SJSA1 (cell line): ENCODE results near the gene PROSER3. TPM values are rescaled to one million over a fixed set of nuclear protein-coding genes. Genes with fewer than 3 reads are reported as not detected.
"Not testable (repeated sequence)": the region's sequence is repeated elsewhere in the genome, so short reads cannot be mapped to it uniquely, and the experiment has no call there.

ENCODE experiments used
- DNase-seq, 2 experiments: peaks; one replicate each; pipeline ENCODE4 v3.0.0-alpha.2; 2015 to 2020; ENCODE audit warnings: low spot score in 2 of 2, low read depth in 1 of 2
- H3K27ac ChIP-seq: fragments of 250-450 bp; sonication (Bioruptor Pico); 2 replicates; pipeline ENCODE4 v1.5.1; 2020; ENCODE audit warnings: mild to moderate bottlenecking, moderate library complexity
- H3K27me3 ChIP-seq: fragments of 250-450 bp; sonication (Bioruptor Pico); replicated peaks from 2 replicates; pipeline ENCODE4 v1.5.1; 2020; ENCODE audit warnings: mild to moderate bottlenecking, moderate library complexity
- H3K36me3 ChIP-seq: fragments of 250-450 bp; sonication (Bioruptor Pico); 2 replicates; pipeline ENCODE4 v1.5.1; 2020; ENCODE audit warnings: mild to moderate bottlenecking
- H3K4me1 ChIP-seq: fragments of 250-450 bp; sonication (Bioruptor Pico); replicated peaks from 2 replicates; pipeline ENCODE4 v1.6.1; 2021; ENCODE audit warnings: mild to moderate bottlenecking
- H3K4me3 ChIP-seq: fragments of 250-450 bp; sonication (Bioruptor Pico); 2 replicates; pipeline ENCODE4 v1.5.1; 2020; ENCODE audit warnings: mild to moderate bottlenecking
- H3K9me3 ChIP-seq: fragments of 250-450 bp; sonication (Bioruptor Pico); replicated peaks from 2 replicates; pipeline ENCODE4 v1.5.1; 2020; ENCODE audit warnings: mild to moderate bottlenecking
- total RNA-seq: library from RNA; depleted of rRNA; stranded (reverse); fragments of >200 nt; shearing (Covaris generic); gene quantifications from 2 replicates; pipeline ENCODE4 v1.2.3, GENCODE V29; 2014

The PROSER3 gene
- total RNA-seq, 1 experiment from 2014 or later, result 8.8 TPM

- Histone ChIP-seq H3K9me3 (no peaks in the 10 kb centered on the region), H3K4me3 (no peak overlapping the region), H3K27me3 (no peaks in the 10 kb centered on the region), H3K36me3 (peaks cover 31% of the 10 kb centered on the region), H3K27ac (no peak overlapping the region), H3K4me1 (peaks cover 16% of the 10 kb centered on the region)
- no peak for DNase-seq
Measured at GRCh38 chr19:35759697-35760096, 1.7 kb downstream of the PROSER3 start.

- H3K4me3 ChIP-seq, result no peak overlapping the region
- DNase-seq, result no peak
- H3K36me3 ChIP-seq, result peaks cover 42% of the 10 kb centered on the region
- H3K27ac ChIP-seq, result no peak overlapping the region
- no peaks in the 10 kb centered on the region for H3K9me3 ChIP-seq
- H3K27me3 ChIP-seq, result no peaks in the 10 kb centered on the region
- H3K4me1 ChIP-seq, result peaks cover 16% of the 10 kb centered on the region
Measured at GRCh38 chr19:35760711-35761349, 2.9 kb downstream of the PROSER3 start.

GRCh38 chr19:35764432-35765315, 6.7 kb downstream of the PROSER3 start:
- no peak for DNase-seq
- H3K27ac ChIP-seq, result no peak overlapping the region
- no peak overlapping the region for H3K4me3 ChIP-seq
- no peaks in the 10 kb centered on the region for H3K9me3 ChIP-seq
- H3K4me1 ChIP-seq, result no peaks in the 10 kb centered on the region
- peaks cover 57% of the 10 kb centered on the region for H3K36me3 ChIP-seq
- no peaks in the 10 kb centered on the region for H3K27me3 ChIP-seq

GRCh38 chr19:35766571-35767104, 8.7 kb downstream of the PROSER3 start:
- H3K27ac ChIP-seq, result no peak overlapping the region
- no peak overlapping the region for H3K4me3 ChIP-seq
- peaks cover 41% of the 10 kb centered on the region for H3K36me3 ChIP-seq
- no peaks in the 10 kb centered on the region for H3K4me1 ChIP-seq
- no peaks in the 10 kb centered on the region for H3K27me3 ChIP-seq
- DNase-seq, result no peak
- H3K9me3 ChIP-seq, result no peaks in the 10 kb centered on the region

GRCh38 chr19:35767288-35768081, 9.5 kb downstream of the PROSER3 start:
- Histone ChIP-seq H3K27ac (no peak overlapping the region), H3K4me1 (no peaks in the 10 kb centered on the region), H3K36me3 (peaks cover 36% of the 10 kb centered on the region), H3K27me3 (no peaks in the 10 kb centered on the region), H3K9me3 (no peaks in the 10 kb centered on the region), H3K4me3 (no peak overlapping the region)
- DNase-seq, result no peak

- DNase-seq, result no peak
- Histone ChIP-seq H3K4me1 (no peaks in the 10 kb centered on the region), H3K27me3 (no peaks in the 10 kb centered on the region), H3K9me3 (no peaks in the 10 kb centered on the region), H3K36me3 (peaks cover 36% of the 10 kb centered on the region), H3K27ac (no peak overlapping the region), H3K4me3 (no peak overlapping the region)
Measured at GRCh38 chr19:35768082-35768421, 10.1 kb downstream of the PROSER3 start.

- H3K27me3 ChIP-seq, H3K9me3 ChIP-seq, H3K27ac ChIP-seq, DNase-seq, H3K4me3 ChIP-seq: not testable (repeated sequence)
- Histone ChIP-seq H3K4me1 (peaks cover 13% of the 10 kb centered on the region), H3K36me3 (peaks cover 14% of the 10 kb centered on the region)
Measured at GRCh38 chr19:35772362-35772761, 14.4 kb downstream of the PROSER3 start.

- H3K27me3 ChIP-seq, result no peaks in the 10 kb centered on the region
- H3K36me3 ChIP-seq, result peaks cover 16% of the 10 kb centered on the region
- no peak overlapping the region for H3K27ac ChIP-seq
- DNase-seq, result no peak
- no peaks in the 10 kb centered on the region for H3K9me3 ChIP-seq
- H3K4me1 ChIP-seq, result peaks cover 13% of the 10 kb centered on the region
- no peak overlapping the region for H3K4me3 ChIP-seq
Measured at GRCh38 chr19:35773020-35773806, 15.2 kb downstream of the PROSER3 start.

GRCh38 chr19:35774274-35775045, 16.5 kb downstream of the PROSER3 start:
- Histone ChIP-seq H3K27me3 (no peaks in the 10 kb centered on the region), H3K9me3 (no peaks in the 10 kb centered on the region), H3K36me3 (peaks cover 28% of the 10 kb centered on the region), H3K4me3 (no peak overlapping the region; the same call in 1 of the 2 replicates), H3K27ac (no peak overlapping the region), H3K4me1 (peaks cover 13% of the 10 kb centered on the region)
- DNase-seq, result no peak

GRCh38 chr19:35775046-35775297, 17.0 kb downstream of the PROSER3 start:
- H3K36me3 ChIP-seq, result peaks cover 32% of the 10 kb centered on the region
- H3K9me3 ChIP-seq, result no peaks in the 10 kb centered on the region
- peak overlapping the region; percentile 65 for H3K4me3 ChIP-seq
- H3K27me3 ChIP-seq, result no peaks in the 10 kb centered on the region
- DNase-seq, result no peak
- H3K4me1 ChIP-seq, result peaks cover 13% of the 10 kb centered on the region
- H3K27ac ChIP-seq, result no peak overlapping the region

- Histone ChIP-seq H3K27ac (peak within 1 kb of the TSS; percentile 70), H3K9me3 (no peaks in the 10 kb centered on the region), H3K36me3 (peaks cover 36% of the 10 kb centered on the region), H3K4me1 (peaks cover 13% of the 10 kb centered on the region), H3K27me3 (no peaks in the 10 kb centered on the region), H3K4me3 (peak within 1 kb of the TSS; percentile 65)
- DNase-seq, result peak; percentile 95 to 99
Measured at GRCh38 chr19:35775298-35776101, 17.5 kb downstream of the PROSER3 start, which contains the start of gene ARHGAP33. Gene ARHGAP33, plus strand, starts transcription at chr19:35775564. Its CDS starts 95 bp downstream, at chr19:35775659.
